Astrocyte of the spinal cord (primary cell): Measurements from ENCODE around the gene RAPGEF2.

Source experiments
- DNase-seq: peaks from one replicate; pipeline ENCODE4 v3.0.0; 2011; ENCODE audit warnings: low read depth, low spot score
- H3K4me3 ChIP-seq: 2 replicates; pipeline ENCODE4 v1.5.1; 2011; ENCODE audit warnings: low read depth, mild to moderate bottlenecking, low read length, moderate library complexity
- in situ Hi-C: cut with HindIII; loops from 2 replicates; pipeline ENCODE4 v1.10.0; 2017; ENCODE audit warnings: low sequenced_read_pairs
- TF ChIP-seq, protein P1 (sequence below): IDR thresholded peaks from 2 replicates; pipeline ENCODE4 v1.5.1; 2012; ENCODE audit warnings: low read depth, mild to moderate bottlenecking, low read length, inconsistent platforms

Gene RAPGEF2

DNA sequence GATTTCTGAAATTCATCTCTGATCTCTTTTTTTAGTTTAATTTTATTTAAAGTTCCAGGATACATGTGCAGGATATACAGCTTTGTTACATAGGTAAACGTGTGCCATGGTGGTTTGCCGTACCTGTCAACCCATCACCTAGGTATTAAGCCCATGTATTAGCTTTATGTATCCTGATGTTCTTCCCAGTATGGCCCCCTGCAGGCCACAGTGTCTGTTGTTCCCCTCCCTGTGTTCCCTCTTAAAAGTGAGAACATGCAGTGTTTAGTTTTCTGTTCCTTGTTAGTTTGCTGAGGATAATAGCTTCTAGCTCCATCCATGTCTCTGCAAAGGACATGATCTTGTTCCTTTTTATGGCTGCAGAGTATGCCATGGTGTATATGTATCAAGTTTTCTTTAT is 153.2 kb downstream of the RAPGEF2 start:
- TF ChIP-seq, protein P1, sequence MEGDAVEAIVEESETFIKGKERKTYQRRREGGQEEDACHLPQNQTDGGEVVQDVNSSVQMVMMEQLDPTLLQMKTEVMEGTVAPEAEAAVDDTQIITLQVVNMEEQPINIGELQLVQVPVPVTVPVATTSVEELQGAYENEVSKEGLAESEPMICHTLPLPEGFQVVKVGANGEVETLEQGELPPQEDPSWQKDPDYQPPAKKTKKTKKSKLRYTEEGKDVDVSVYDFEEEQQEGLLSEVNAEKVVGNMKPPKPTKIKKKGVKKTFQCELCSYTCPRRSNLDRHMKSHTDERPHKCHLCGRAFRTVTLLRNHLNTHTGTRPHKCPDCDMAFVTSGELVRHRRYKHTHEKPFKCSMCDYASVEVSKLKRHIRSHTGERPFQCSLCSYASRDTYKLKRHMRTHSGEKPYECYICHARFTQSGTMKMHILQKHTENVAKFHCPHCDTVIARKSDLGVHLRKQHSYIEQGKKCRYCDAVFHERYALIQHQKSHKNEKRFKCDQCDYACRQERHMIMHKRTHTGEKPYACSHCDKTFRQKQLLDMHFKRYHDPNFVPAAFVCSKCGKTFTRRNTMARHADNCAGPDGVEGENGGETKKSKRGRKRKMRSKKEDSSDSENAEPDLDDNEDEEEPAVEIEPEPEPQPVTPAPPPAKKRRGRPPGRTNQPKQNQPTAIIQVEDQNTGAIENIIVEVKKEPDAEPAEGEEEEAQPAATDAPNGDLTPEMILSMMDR, result peak; percentile 6
- no peak for DNase-seq
- in situ Hi-C loops, result no loop called here
- H3K4me3 ChIP-seq, result no peak overlapping the region

DNA sequence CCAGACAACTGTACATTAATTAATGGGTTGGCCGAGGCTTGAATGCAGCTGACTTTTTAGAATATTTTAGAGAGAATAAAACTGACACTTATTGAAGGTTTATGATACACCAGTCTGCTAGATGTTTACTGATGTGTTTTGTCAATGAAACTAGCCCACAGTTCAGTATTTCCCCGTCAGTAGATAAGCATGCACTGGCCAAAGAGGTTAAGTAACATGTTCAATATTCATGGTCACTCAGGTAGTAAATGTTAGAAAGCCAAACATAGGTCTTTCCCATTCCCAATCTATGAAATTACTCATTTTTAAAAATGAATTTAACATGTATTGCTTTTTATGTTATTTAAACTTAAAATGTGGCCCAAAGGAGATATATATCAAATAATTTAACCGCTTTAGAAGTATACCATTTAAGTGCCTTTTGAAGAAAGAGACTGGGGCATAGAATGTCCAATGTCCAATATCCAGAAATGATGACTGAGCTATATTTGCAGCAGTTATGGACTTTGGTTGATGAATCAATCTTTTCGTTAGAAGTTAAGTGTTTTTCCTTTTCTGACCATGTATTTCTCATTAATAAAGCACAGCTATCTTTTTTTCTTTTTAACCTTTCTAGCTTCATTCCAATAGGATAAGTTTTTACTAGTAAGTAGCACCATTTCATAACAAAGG is 156.1 kb downstream of the RAPGEF2 start:
- no peak overlapping the region for H3K4me3 ChIP-seq
- DNase-seq, result no peak
- TF ChIP-seq, protein P1, result no peak
- in situ Hi-C loops, result no loop called here

DNA sequence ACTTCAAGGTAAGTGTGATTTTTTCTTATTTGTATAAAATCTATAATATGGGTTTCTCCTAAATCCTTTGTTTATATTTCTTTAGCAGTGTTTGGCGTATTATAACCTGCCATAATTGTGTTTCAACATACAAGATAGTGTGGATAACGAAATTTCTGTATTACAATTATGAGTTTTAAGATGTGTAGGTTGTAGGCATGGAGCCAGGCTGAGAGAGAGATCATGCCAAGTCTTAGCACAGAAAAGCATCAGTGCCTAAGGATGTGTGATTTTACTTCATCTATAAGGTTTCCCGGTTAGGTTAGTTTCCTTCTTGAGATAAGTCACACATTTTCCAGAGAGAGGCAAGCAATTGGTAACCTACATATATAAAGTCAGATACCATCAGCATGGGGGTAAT is 161.2 kb downstream of the RAPGEF2 start:
- TF ChIP-seq, protein P1, result no peak
- in situ Hi-C loops, result no loop called here
- DNase-seq, result no peak
- no peak overlapping the region for H3K4me3 ChIP-seq

DNA sequence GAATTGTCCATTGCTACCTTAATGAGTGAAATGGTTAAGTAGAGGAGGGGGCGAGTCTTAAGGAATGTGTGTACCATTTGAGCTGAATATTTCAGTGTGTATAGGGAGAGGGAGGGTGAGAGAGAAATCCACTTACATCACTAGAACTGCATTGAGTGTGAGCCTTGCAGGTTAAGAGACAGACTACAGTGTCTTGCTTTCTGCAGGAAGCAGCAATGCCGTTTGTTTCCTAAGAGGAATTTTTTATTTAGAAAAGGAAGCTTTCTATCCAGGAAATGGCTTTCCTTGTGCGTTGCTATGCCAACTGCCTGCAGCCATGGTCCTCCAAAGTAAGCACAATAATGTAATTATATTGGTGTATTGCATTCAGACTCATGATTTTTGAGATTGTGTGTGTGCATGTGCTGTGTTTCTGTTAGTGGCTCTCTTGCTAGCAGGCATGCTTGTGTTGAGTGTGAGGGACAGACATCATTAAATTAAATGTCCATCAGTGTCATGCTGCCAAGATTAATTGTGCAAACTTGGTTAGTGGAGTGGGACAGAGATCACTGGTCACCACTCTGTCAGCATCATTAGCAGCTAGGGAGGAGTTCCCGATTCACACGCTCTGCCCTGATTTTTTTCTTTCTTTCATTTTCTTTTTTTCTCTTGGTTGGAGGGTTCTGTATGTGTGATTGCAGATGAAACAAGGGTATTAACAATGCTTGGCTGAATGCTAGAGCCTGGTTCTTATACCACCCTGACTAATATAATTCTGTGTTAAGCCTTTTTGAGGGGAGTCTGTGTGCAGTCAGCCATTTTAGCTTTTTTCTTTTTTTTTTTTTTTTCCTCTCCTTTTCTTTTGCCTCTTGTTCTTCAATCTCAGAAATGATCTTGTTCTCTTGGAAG is 164.3 kb downstream of the RAPGEF2 start:
- TF ChIP-seq, protein P1, result no peak
- peak; percentile 43 for DNase-seq
- in situ Hi-C loops, result no loop called here
- peak overlapping the region; percentile 30 for H3K4me3 ChIP-seq

DNA sequence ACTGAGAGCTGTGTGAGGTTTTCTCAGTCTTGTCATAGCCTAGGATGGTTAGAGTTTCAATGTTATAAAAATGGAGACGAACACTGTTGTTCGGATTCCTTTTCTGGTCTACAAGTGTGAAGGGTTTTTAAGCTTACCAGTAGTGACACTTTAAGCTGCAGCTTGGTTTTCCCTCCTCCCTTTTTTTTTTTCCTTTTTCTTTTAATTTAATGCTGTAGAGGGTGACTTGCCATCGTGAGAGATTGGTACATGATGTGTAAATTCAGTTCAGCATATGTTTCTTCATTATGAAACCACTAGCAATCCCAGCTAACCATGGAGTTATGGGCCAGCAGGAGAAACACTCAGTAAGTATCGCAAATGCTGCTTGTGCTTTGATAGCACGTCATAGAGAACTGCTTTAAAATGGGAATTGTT is 165.0 kb downstream of the RAPGEF2 start:
- in situ Hi-C loops, result no loop called here
- peak; percentile 55 for DNase-seq
- peak overlapping the region; percentile 30 for H3K4me3 ChIP-seq
- TF ChIP-seq, protein P1, result no peak

DNA sequence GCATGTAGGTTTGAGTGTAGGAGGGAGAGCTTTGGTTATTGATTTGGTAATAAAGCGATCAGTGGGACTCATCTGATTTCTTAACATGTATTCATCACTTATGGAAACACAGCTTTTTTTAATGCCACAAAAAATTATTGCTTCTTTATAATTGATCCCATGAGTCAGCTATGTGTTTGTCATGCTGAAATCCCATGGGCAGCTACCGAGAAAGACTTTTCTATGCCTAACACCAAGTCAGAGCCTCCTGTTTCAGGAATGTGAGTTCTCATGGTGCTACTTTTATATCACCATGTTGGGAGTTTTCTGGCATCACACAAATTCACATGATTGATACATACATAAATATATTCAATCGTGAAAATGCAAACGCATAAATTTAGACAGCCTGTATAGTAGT is 165.7 kb downstream of the RAPGEF2 start:
- no peak for DNase-seq
- in situ Hi-C loops, result no loop called here
- H3K4me3 ChIP-seq, result no peak overlapping the region
- TF ChIP-seq, protein P1, result no peak
